Gastrocnemius medialis (tissue), 4 donors: ENCODE data around the gene SORCS1.

ENCODE experiments used
- CTCF ChIP-seq, 5 experiments: fragments of 450-650 bp in 3 of 5; fragments of 200-600 bp in 2 of 5; sonication (generic) in 2 of 5; IDR thresholded peaks in 4 of 5; conservative IDR thresholded peaks in 1 of 5; 1 replicate in 4 of 5; 2 replicates in 1 of 5; pipeline ENCODE4 v1.5.1; 2016 to 2019; ENCODE audit warnings: antibody characterized with exemption in 5 of 5, mild to moderate bottlenecking in 3 of 5, moderate library complexity in 3 of 5
- POLR2A ChIP-seq, 2 donors: fragments of 450-650 bp; IDR thresholded peaks; one replicate each; pipeline ENCODE4 v1.6.1; 2017; ENCODE audit warnings: antibody characterized with exemption in 2 of 2, mild to moderate bottlenecking in 2 of 2, moderate library complexity in 2 of 2

- TF ChIP-seq CTCF (IDR thresholded peaks at IDR 0.05 in 4 of 5, conservative IDR thresholded peaks at IDR 0.05 in 1 of 5) (no peak), POLR2A (IDR thresholded peaks at IDR 0.05) (no peak)
Measured at GRCh38 chr10:106716381-106716780, 448.1 kb downstream of the SORCS1 start.
